ENCODE data around the gene SOD1.
"Not testable (repeated sequence)": the region's sequence is repeated elsewhere in the genome, so short reads cannot be mapped to it uniquely, and the experiment has no call there.

Gene SOD1

GRCh38 chr21:31656199-31657095 lies 3.0 kb upstream of the SOD1 start:
- DNase-seq: no peak

GRCh38 chr21:31658053-31658452 lies 1.4 kb upstream of the SOD1 start:
- DNase-seq: no peak

GRCh38 chr21:31659286-31659535 lies 282 bp upstream of the SOD1 start:
- no peak for DNase-seq

- no peak for DNase-seq
Observed at GRCh38 chr21:31660259-31660565, 719 bp downstream of the SOD1 start.

GRCh38 chr21:31660591-31660990 lies 1.1 kb downstream of the SOD1 start:
- no peak for DNase-seq

- DNase-seq: no peak
Observed at GRCh38 chr21:31663584-31664249, 4.2 kb downstream of the SOD1 start.

GRCh38 chr21:31665397-31665796 lies 5.9 kb downstream of the SOD1 start:
- DNase-seq: peak in 1 of 2 donors; percentile 10

GRCh38 chr21:31665869-31666268 lies 6.4 kb downstream of the SOD1 start:
- not testable (repeated sequence) for DNase-seq

GRCh38 chr21:31666445-31667010 lies 7.0 kb downstream of the SOD1 start:
- DNase-seq: no peak

- DNase-seq: peak in 1 of 2 donors; percentile 56
Observed at GRCh38 chr21:31667132-31667531, 7.6 kb downstream of the SOD1 start.

GRCh38 chr21:31667639-31668038 lies 8.1 kb downstream of the SOD1 start:
- DNase-seq: no peak

- DNase-seq: no peak
Observed at GRCh38 chr21:31668651-31669491, 9.4 kb downstream of the SOD1 start.

GRCh38 chr21:31670070-31670469 lies 10.6 kb downstream of the SOD1 start:
- DNase-seq: no peak

GRCh38 chr21:31671146-31671716 lies 11.7 kb downstream of the SOD1 start:
- no peak for DNase-seq

GRCh38 chr21:31671931-31672330 lies 12.4 kb downstream of the SOD1 start:
- DNase-seq: no peak

- no peak for DNase-seq
Observed at GRCh38 chr21:31673321-31673912, 13.9 kb downstream of the SOD1 start.

- DNase-seq: no peak
Observed at GRCh38 chr21:31675318-31675717, 15.8 kb downstream of the SOD1 start.

- no peak for DNase-seq
Observed at GRCh38 chr21:31675960-31676359, 16.5 kb downstream of the SOD1 start.

GRCh38 chr21:31677047-31677446 lies 17.6 kb downstream of the SOD1 start:
- no peak for DNase-seq

GRCh38 chr21:31678478-31678877 lies 19.0 kb downstream of the SOD1 start:
- DNase-seq: no peak

GRCh38 chr21:31682620-31683019 lies 23.1 kb downstream of the SOD1 start:
- DNase-seq: no peak

GRCh38 chr21:31683029-31683428 lies 23.5 kb downstream of the SOD1 start:
- no peak for DNase-seq
